HEK293 (cell line): ENCODE data around the gene AMZ1.

ENCODE experiments used
- CTCF ChIP-seq: fragments of 450-650 bp; formaldehyde crosslinking; IDR thresholded peaks from 2 replicates; pipeline ENCODE4 v1.5.1; 2016; ENCODE audit warnings: missing biosample characterization, missing genetic modification characterization
- PATZ1 ChIP-seq: fragments of 450-650 bp; formaldehyde crosslinking; IDR thresholded peaks from 2 replicates; pipeline ENCODE4 v1.5.1; 2016; ENCODE audit warnings: missing biosample characterization, missing genetic modification characterization
- REST ChIP-seq: fragments of 450-650 bp; formaldehyde crosslinking; IDR thresholded peaks from 2 replicates; pipeline ENCODE4 v1.5.1; 2016; ENCODE audit warnings: missing biosample characterization, missing genetic modification characterization
- TCF7L2 ChIP-seq: IDR thresholded peaks from 2 replicates; pipeline ENCODE4 v1.6.1; 2011; ENCODE audit warnings: low read depth, mild to moderate bottlenecking, inconsistent platforms, low read length, moderate library complexity, borderline replicate concordance
- TSHZ1 ChIP-seq: fragments of 450-650 bp; formaldehyde crosslinking; IDR thresholded peaks from 2 replicates; pipeline ENCODE4 v1.5.1; 2016; ENCODE audit warnings: missing biosample characterization, missing genetic modification characterization, borderline replicate concordance
- ZBTB11 ChIP-seq: fragments of 450-650 bp; formaldehyde crosslinking; conservative IDR thresholded peaks from 2 replicates; pipeline ENCODE4 v1.5.1; 2016; ENCODE audit warnings: low read depth, missing biosample characterization, missing genetic modification characterization
- ZBTB21 ChIP-seq: fragments of 450-650 bp; formaldehyde crosslinking; IDR thresholded peaks from 2 replicates; pipeline ENCODE4 v1.5.1; 2017; ENCODE audit warnings: missing biosample characterization, missing genetic modification characterization
- ZNF148 ChIP-seq: fragments of 450-650 bp; formaldehyde crosslinking; IDR thresholded peaks from 2 replicates; pipeline ENCODE4 v1.5.0; 2017; ENCODE audit warnings: missing biosample characterization, missing genetic modification characterization, borderline replicate concordance
- ZNF175 ChIP-seq: fragments of 450-650 bp; formaldehyde crosslinking; IDR thresholded peaks from 2 replicates; pipeline ENCODE4 v1.5.1; 2016; ENCODE audit warnings: missing biosample characterization, missing genetic modification characterization
- ZNF221 ChIP-seq: fragments of 450-650 bp; formaldehyde crosslinking; IDR thresholded peaks from 2 replicates; pipeline ENCODE4 v1.5.1; 2017; ENCODE audit warnings: missing biosample characterization, missing genetic modification characterization, borderline replicate concordance
- ZNF548 ChIP-seq: fragments of 450-650 bp; formaldehyde crosslinking; IDR thresholded peaks from 2 replicates; pipeline ENCODE4 v1.5.1; 2016; ENCODE audit warnings: missing biosample characterization, missing genetic modification characterization
- ZNF624 ChIP-seq: fragments of 450-650 bp; formaldehyde crosslinking; IDR thresholded peaks from 2 replicates; pipeline ENCODE4 v1.5.1; 2017; ENCODE audit warnings: missing biosample characterization, missing genetic modification characterization
- ZNF639 ChIP-seq: fragments of 450-650 bp; formaldehyde crosslinking; IDR thresholded peaks from 2 replicates; pipeline ENCODE4 v1.5.1; 2016; ENCODE audit warnings: missing biosample characterization, missing genetic modification characterization
- ZNF704 ChIP-seq: fragments of 450-650 bp; formaldehyde crosslinking; IDR thresholded peaks from 2 replicates; pipeline ENCODE4 v1.5.1; 2016; ENCODE audit warnings: missing biosample characterization, missing genetic modification characterization

GRCh38 chr7:2726316-2727018, 38.5 kb downstream of the AMZ1 start:
- TF ChIP-seq CTCF (tag by site-specific recombination) = no peak
- no peak for TF ChIP-seq ZNF704 (tag by site-specific recombination)
- no peak for TF ChIP-seq PATZ1 (tag by site-specific recombination)
- no peak for TF ChIP-seq ZBTB21 (tag by site-specific recombination)
- no peak for TF ChIP-seq ZNF221 (tag by site-specific recombination)
- TF ChIP-seq REST (tag by site-specific recombination) = no peak
- no peak for TF ChIP-seq ZNF548 (tag by site-specific recombination)
- TF ChIP-seq ZNF175 (tag by site-specific recombination) = no peak
- TF ChIP-seq ZNF624 (tag by site-specific recombination) = no peak
- no peak for TF ChIP-seq ZNF639 (tag by site-specific recombination)
- TF ChIP-seq ZNF148 (tag by site-specific recombination) = no peak
- TF ChIP-seq ZBTB11 (tag by site-specific recombination) = no peak
- TF ChIP-seq TSHZ1 (tag by site-specific recombination) = no peak
- no peak for TF ChIP-seq TCF7L2
